HG03045 (cell line): ENCODE data around the gene ENOX2.

Experiments used
- ATAC-seq: cut with Tn5 transposase; IDR thresholded peaks from one replicate; pipeline ENCODE4 v1.9.1; 2021; ENCODE audit warnings: mild to moderate bottlenecking, moderate library complexity; ENCODE audit not compliant: unreplicated experiment

Gene ENOX2

GRCh38 chrX:130704053-130705038 lies 198.7 kb downstream of the ENOX2 start:
- ATAC-seq: no peak

- ATAC-seq: no peak
Measured at GRCh38 chrX:130702867-130703707, 199.9 kb downstream of the ENOX2 start.

GRCh38 chrX:130700629-130701028 lies 202.4 kb downstream of the ENOX2 start:
- ATAC-seq: no peak

GRCh38 chrX:130699618-130700017 lies 203.4 kb downstream of the ENOX2 start:
- no peak for ATAC-seq

- ATAC-seq: no peak
Measured at GRCh38 chrX:130696542-130696941, 206.5 kb downstream of the ENOX2 start.

- ATAC-seq: no peak
Measured at GRCh38 chrX:130695931-130696330, 207.1 kb downstream of the ENOX2 start.

GRCh38 chrX:130694983-130695382 lies 208.0 kb downstream of the ENOX2 start:
- no peak for ATAC-seq

- no peak for ATAC-seq
Measured at GRCh38 chrX:130691576-130691975, 211.4 kb downstream of the ENOX2 start.

GRCh38 chrX:130688360-130688759 lies 214.6 kb downstream of the ENOX2 start:
- no peak for ATAC-seq

GRCh38 chrX:130682990-130683389 lies 220.0 kb downstream of the ENOX2 start:
- no peak for ATAC-seq

GRCh38 chrX:130680164-130681035 lies 222.6 kb downstream of the ENOX2 start:
- ATAC-seq: no peak

GRCh38 chrX:130676861-130677260 lies 226.1 kb downstream of the ENOX2 start:
- ATAC-seq: no peak

- ATAC-seq: no peak
Measured at GRCh38 chrX:130672214-130672613, 230.8 kb downstream of the ENOX2 start.

- no peak for ATAC-seq
Measured at GRCh38 chrX:130669233-130669632, 233.8 kb downstream of the ENOX2 start.

GRCh38 chrX:130665263-130665662 lies 237.7 kb downstream of the ENOX2 start:
- ATAC-seq: no peak

GRCh38 chrX:130658310-130658709 lies 244.7 kb downstream of the ENOX2 start:
- ATAC-seq: no peak

- no peak for ATAC-seq
Measured at GRCh38 chrX:130654409-130654950, 248.5 kb downstream of the ENOX2 start.

- ATAC-seq: no peak
Measured at GRCh38 chrX:130652824-130653578, 250.0 kb downstream of the ENOX2 start.

GRCh38 chrX:130649738-130650137 lies 253.3 kb downstream of the ENOX2 start:
- ATAC-seq: no peak

- no peak for ATAC-seq
Measured at GRCh38 chrX:130647468-130647867, 255.5 kb downstream of the ENOX2 start.
